Lower lobe of right lung (tissue), 2 donors: ENCODE measurements around the gene TRIM26. TPM values are rescaled to one million over a fixed set of nuclear protein-coding genes. Genes with fewer than 3 reads are reported as not detected.

ENCODE experiments used
- ATAC-seq, 2 donors: fragments of 200-7000 bp; cut with Tn5 transposase; one replicate each; pipeline ENCODE4 v1.9.1; 2020 to 2022; ENCODE audit warnings: mild to moderate bottlenecking in 2 of 2, moderate library complexity in 2 of 2
- DNase-seq: peaks from one replicate; pipeline ENCODE4 v3.0.0-alpha.2; 2020
- H3K27ac ChIP-seq: fragments of 200-600 bp; one replicate; pipeline ENCODE4 v1.8.0; 2022
- H3K27me3 ChIP-seq: fragments of 200-600 bp; one replicate; pipeline ENCODE4 v1.8.0; 2022; ENCODE audit warnings: low read depth
- H3K36me3 ChIP-seq: fragments of 200-600 bp; one replicate; pipeline ENCODE4 v1.8.0; 2022; ENCODE audit warnings: mild to moderate bottlenecking
- H3K4me1 ChIP-seq: fragments of 200-600 bp; one replicate; pipeline ENCODE4 v1.8.0; 2022
- H3K4me3 ChIP-seq: fragments of 200-600 bp; one replicate; pipeline ENCODE4 v1.8.0; 2022; ENCODE audit warnings: mild to moderate bottlenecking
- H3K9me3 ChIP-seq: fragments of 200-600 bp; one replicate; pipeline ENCODE4 v1.8.0; 2022
- CTCF ChIP-seq: fragments of 200-600 bp; IDR thresholded peaks from one replicate; pipeline ENCODE4 v1.8.0; 2022; ENCODE audit warnings: antibody characterized with exemption, mild to moderate bottlenecking
- intact Hi-C: fragments of 100-400 bp; cut with DNase I; formaldehyde crosslinking; loops from one replicate; pipeline ENCODE4 v1.11.0; 2022
- total RNA-seq: library from RNA; stranded (reverse); fragmentation: NEBNext Ultra II Directional; extraction: Animal tissue kit (Norgen Biotek cat#: 25700); gene quantifications from one replicate; pipeline ENCODE4 v1.2.1, GENCODE V29; 2021
- donor health status: DM: no; HTN: yes; CAD: no; lungs with severe emphysema.

The TRIM26 gene
- total RNA-seq, 1 donor from 2014 or later, result 46.0 TPM

DNA sequence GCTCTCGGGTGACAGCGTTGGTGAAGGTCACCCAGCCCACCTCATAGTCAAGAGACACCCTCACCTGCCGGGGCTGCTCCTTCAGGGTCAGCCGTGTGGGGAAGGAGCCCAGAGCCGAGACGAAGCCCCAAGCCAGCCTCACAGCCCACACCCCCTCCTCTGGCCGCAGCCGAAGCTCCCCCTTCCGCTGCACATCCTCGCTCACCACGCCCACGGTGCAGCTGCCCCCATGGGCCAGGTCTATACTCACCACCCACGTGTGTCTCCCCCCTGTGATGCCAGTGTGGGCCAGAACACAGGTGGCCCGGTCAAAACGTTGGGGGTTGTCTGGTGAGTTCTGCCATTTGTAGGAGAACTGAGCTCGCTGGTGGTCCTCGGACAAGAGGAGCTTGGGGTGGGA, 59.1 kb downstream of the TRIM26 start:
- peaks cover 27% of the 10 kb centered on the region for H3K4me1 ChIP-seq
- no peaks in the 10 kb centered on the region for H3K9me3 ChIP-seq
- ATAC-seq, result no peak
- no peak for DNase-seq
- intact Hi-C loops, result no loop called here
- H3K36me3 ChIP-seq, result no peaks in the 10 kb centered on the region
- no peak overlapping the region for H3K4me3 ChIP-seq
- TF ChIP-seq CTCF, result no peak
- H3K27ac ChIP-seq, result no peak overlapping the region
- no peaks in the 10 kb centered on the region for H3K27me3 ChIP-seq

DNA sequence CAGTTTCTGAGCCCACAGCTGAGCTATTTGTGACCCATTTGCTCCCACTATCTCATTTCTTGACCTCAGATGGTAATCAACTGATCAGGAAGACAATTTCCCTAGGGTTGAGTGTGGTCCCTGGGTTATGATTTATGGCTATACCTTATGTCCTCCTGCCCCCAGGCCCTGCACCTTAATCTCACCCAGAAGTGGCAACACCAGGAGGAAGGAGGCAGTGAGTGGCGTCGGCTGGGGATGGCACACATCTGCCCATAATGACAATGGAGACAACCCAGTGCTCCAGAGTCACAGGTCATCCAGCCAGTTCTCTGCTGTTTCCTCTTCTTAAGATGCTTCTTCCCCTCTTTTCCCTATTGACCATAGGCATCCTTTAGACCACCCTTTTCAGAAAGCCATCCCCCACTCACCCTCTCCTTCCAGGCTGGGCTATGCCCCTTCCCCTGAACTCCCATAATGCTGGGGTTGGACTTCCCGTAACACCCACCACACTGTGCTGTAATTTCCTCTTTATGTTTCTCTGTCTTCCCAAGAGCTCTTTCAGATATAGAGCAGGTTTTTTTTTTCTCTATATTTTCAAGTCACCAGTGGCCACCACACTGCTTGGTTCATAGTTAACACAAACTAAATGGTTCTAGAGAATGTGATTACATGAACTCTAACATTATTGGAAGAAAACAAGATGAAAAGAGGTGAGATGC, 60.1 kb downstream of the TRIM26 start:
- intact Hi-C loops, result no loop called here
- H3K36me3 ChIP-seq, result no peaks in the 10 kb centered on the region
- H3K4me3 ChIP-seq, result no peak overlapping the region
- H3K9me3 ChIP-seq, result no peaks in the 10 kb centered on the region
- peaks cover 27% of the 10 kb centered on the region for H3K4me1 ChIP-seq
- ATAC-seq, result no peak
- no peak for TF ChIP-seq CTCF
- peaks cover 1% of the 10 kb centered on the region for H3K27me3 ChIP-seq
- no peak for DNase-seq
- H3K27ac ChIP-seq, result no peak overlapping the region

GRCh38 chr6:30152016-30152673, 61.1 kb downstream of the TRIM26 start:
- ATAC-seq (no peak), DNase-seq (no peak)
- H3K27me3 ChIP-seq, result peaks cover 6% of the 10 kb centered on the region
- no peak for TF ChIP-seq CTCF
- intact Hi-C loops, result no loop called here
- no peaks in the 10 kb centered on the region for H3K36me3 ChIP-seq
- no peak overlapping the region for H3K27ac ChIP-seq
- no peak overlapping the region for H3K4me3 ChIP-seq
- H3K4me1 ChIP-seq, result peaks cover 20% of the 10 kb centered on the region
- H3K9me3 ChIP-seq, result no peaks in the 10 kb centered on the region

DNA sequence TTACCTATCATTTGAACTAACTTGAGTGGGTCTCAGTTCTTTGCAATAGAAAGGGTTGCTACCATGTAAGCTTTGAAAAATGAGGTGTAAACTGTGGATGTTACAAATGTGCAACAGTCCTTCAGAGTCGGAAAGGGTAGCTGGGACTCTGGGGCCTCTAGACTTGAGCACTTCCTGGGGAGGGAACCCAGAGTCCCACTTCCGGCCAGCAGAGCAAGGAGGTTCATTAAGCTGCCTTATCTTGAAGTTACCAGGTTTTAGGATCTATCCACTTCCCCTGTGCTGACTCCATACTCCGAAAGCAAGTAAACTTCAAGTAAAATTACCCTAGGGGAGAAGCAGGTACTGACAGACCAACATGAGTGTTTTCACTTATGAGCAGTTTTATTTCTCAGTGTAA, 61.6 kb downstream of the TRIM26 start:
- H3K9me3 ChIP-seq, result no peaks in the 10 kb centered on the region
- no peak for DNase-seq
- H3K27ac ChIP-seq, result no peak overlapping the region
- no peak overlapping the region for H3K4me3 ChIP-seq
- ATAC-seq, result no peak
- H3K36me3 ChIP-seq, result no peaks in the 10 kb centered on the region
- peaks cover 11% of the 10 kb centered on the region for H3K27me3 ChIP-seq
- H3K4me1 ChIP-seq, result peaks cover 14% of the 10 kb centered on the region
- no peak for TF ChIP-seq CTCF
- intact Hi-C loops, result no loop called here

GRCh38 chr6:30150671-30151395, 62.4 kb downstream of the TRIM26 start:
- H3K27me3 ChIP-seq, result peaks cover 16% of the 10 kb centered on the region
- H3K4me1 ChIP-seq, result peaks cover 6% of the 10 kb centered on the region
- H3K4me3 ChIP-seq, result no peak overlapping the region
- no peak for TF ChIP-seq CTCF
- H3K36me3 ChIP-seq, result no peaks in the 10 kb centered on the region
- H3K27ac ChIP-seq, result no peak overlapping the region
- DNase-seq (no peak), ATAC-seq (no peak)
- no peaks in the 10 kb centered on the region for H3K9me3 ChIP-seq
- intact Hi-C loops, result no loop called here
